Neural cell (in vitro differentiated cells): ENCODE data around the gene PPME1. TPM values are rescaled to one million over a fixed set of nuclear protein-coding genes. Genes with fewer than 3 reads are reported as not detected.

Source experiments
- H2AFZ ChIP-seq: fragments of 200-600, 300-800 bp; sonication (generic), shearing (Covaris generic); 2 replicates; pipeline ENCODE4 v1.6.0; 2014; ENCODE audit warnings: low read depth, mild to moderate bottlenecking, antibody characterized with exemption, low read length, moderate library complexity
- H3F3A ChIP-seq: fragments of 200-600 bp; shearing (Covaris generic); 2 replicates; pipeline ENCODE4 v1.6.1; 2016; ENCODE audit warnings: mild to moderate bottlenecking, moderate library complexity, mixed read lengths, antibody characterized with exemption, low read length; ENCODE audit not compliant: insufficient read depth, poor library complexity, severe bottlenecking
- H3K27ac ChIP-seq: fragments of 200-600, 300-800 bp; sonication (generic), shearing (Covaris generic); 2 replicates; pipeline ENCODE4 v1.5.1; 2014; ENCODE audit warnings: mild to moderate bottlenecking, low read length, moderate library complexity
- H3K27me3 ChIP-seq: fragments of 300-800, 200-600 bp; sonication (generic), shearing (Covaris generic); 2 replicates; pipeline ENCODE4 v1.6.0; 2014; ENCODE audit warnings: mild to moderate bottlenecking, low read depth, low read length, moderate library complexity; ENCODE audit not compliant: insufficient read depth
- H3K36me3 ChIP-seq: fragments of 300-800, 200-600 bp; sonication (generic), shearing (Covaris generic); 2 replicates; pipeline ENCODE4 v1.5.1; 2014; ENCODE audit warnings: mild to moderate bottlenecking, antibody characterized with exemption, low read length, moderate library complexity; ENCODE audit not compliant: insufficient read depth
- H3K4me2 ChIP-seq: fragments of 300-800, 200-600 bp; sonication (generic), shearing (Covaris generic); 2 replicates; pipeline ENCODE4 v1.6.0; 2014; ENCODE audit warnings: mild to moderate bottlenecking, low read length
- H3K4me3 ChIP-seq: fragments of 300-800, 200-600 bp; sonication (generic), shearing (Covaris generic); 2 replicates; pipeline ENCODE4 v1.5.1; 2014; ENCODE audit warnings: mild to moderate bottlenecking, low read length, moderate library complexity
- H3K79me2 ChIP-seq: fragments of 200-600 bp; shearing (Covaris generic); replicated peaks from 2 replicates; pipeline ENCODE4 v1.6.0; 2014; ENCODE audit warnings: mild to moderate bottlenecking, low read length, moderate library complexity; ENCODE audit not compliant: insufficient read depth
- H3K9ac ChIP-seq: fragments of 300-800, 200-600 bp; sonication (generic), shearing (Covaris generic); 2 replicates; pipeline ENCODE4 v1.6.1; 2016; ENCODE audit warnings: mild to moderate bottlenecking, low read length, mixed read lengths
- H3K9me2 ChIP-seq: fragments of 200-600 bp; shearing (Covaris generic); 2 replicates; pipeline ENCODE4 v1.6.1; 2016; ENCODE audit warnings: mild to moderate bottlenecking, low read length, mixed read lengths; ENCODE audit not compliant: insufficient read depth
- H3K9me3 ChIP-seq: fragments of 200-600, 300-800 bp; sonication (generic), shearing (Covaris generic); 2 replicates; pipeline ENCODE4 v1.6.1; 2016; ENCODE audit warnings: mild to moderate bottlenecking, mixed run types, low read length, moderate library complexity, mixed read lengths
- H4K20me1 ChIP-seq: fragments of 200-600 bp; shearing (Covaris generic); 2 replicates; pipeline ENCODE4 v1.6.1; 2016; ENCODE audit warnings: mild to moderate bottlenecking, mixed run types; ENCODE audit not compliant: insufficient read depth
- EP300 ChIP-seq: fragments of 450-650 bp; conservative IDR thresholded peaks from 2 replicates; pipeline ENCODE4 v1.6.1; 2014; ENCODE audit warnings: antibody characterized with exemption, mild to moderate bottlenecking, moderate library complexity; ENCODE audit not compliant: poor library complexity, severe bottlenecking
- EZH2 ChIP-seq: fragments of 200-600, 300-800 bp; shearing (Covaris generic), sonication (generic); IDR thresholded peaks from 2 replicates; pipeline ENCODE4 v1.6.1; 2014; ENCODE audit warnings: antibody characterized with exemption, low read length, borderline replicate concordance, mild to moderate bottlenecking; ENCODE audit not compliant: insufficient read depth, poor library complexity, severe bottlenecking
- MXI1 ChIP-seq: fragments of 450-650 bp; conservative IDR thresholded peaks from 2 replicates; pipeline ENCODE4 v1.6.1; 2014; ENCODE audit warnings: antibody characterized with exemption, mild to moderate bottlenecking; ENCODE audit not compliant: poor library complexity, severe bottlenecking
- POLR2AphosphoS5 ChIP-seq: IDR thresholded peaks from 2 replicates; pipeline ENCODE4 v1.6.1; 2012
- RAD21 ChIP-seq: fragments of 450-650 bp; conservative IDR thresholded peaks from 2 replicates; pipeline ENCODE4 v1.6.1; 2014; ENCODE audit warnings: antibody characterized with exemption, mild to moderate bottlenecking, moderate library complexity
- SMC3 ChIP-seq: fragments of 450-650 bp; conservative IDR thresholded peaks from 2 replicates; pipeline ENCODE4 v1.6.1; 2014; ENCODE audit warnings: antibody characterized with exemption, mild to moderate bottlenecking, moderate library complexity; ENCODE audit not compliant: poor library complexity
- TAF1 ChIP-seq: IDR thresholded peaks from 2 replicates; pipeline ENCODE4 v1.6.1; 2012; ENCODE audit warnings: low read depth
- polyA plus RNA-seq: library from polyadenylated mRNA; depleted of rRNA; stranded (reverse); fragments of >200 nt; gene quantifications from 2 replicates; pipeline ENCODE4 v1.2.3, GENCODE V29; 2014
- TF ChIP-seq, protein P1 (sequence below): fragments of 450-650 bp; IDR thresholded peaks from 2 replicates; pipeline ENCODE4 v1.5.1; 2014; ENCODE audit warnings: antibody characterized with exemption, mild to moderate bottlenecking, moderate library complexity; ENCODE audit not compliant: poor library complexity, severe bottlenecking
- TF ChIP-seq, protein P2 (sequence below): IDR thresholded peaks from 2 replicates; pipeline ENCODE4 v1.6.1; 2012; ENCODE audit warnings: borderline replicate concordance

The PPME1 gene
- polyA plus RNA-seq, 1 donor from 2014 or later: 49.5 TPM

DNA sequence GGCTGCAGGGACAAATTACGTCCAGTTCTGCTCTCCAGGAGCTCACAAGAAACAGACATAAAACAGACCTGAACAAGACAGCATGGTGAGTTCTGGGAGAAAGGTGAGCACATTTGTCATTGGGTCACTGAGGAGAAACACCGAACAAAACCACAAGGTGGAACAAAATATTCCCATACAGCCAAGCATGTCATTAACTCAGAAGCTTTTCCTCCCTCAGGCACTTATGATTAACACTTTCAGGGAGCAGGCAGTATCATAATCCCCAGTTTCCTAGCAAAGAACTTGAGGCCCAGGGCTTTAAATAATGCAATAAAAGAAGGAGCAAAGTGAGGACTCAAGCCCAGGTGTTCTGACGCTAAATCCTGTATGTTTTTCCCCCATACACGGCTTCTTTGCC is 97.4 kb downstream of the PPME1 start (continued):
- TF ChIP-seq, protein P1, sequence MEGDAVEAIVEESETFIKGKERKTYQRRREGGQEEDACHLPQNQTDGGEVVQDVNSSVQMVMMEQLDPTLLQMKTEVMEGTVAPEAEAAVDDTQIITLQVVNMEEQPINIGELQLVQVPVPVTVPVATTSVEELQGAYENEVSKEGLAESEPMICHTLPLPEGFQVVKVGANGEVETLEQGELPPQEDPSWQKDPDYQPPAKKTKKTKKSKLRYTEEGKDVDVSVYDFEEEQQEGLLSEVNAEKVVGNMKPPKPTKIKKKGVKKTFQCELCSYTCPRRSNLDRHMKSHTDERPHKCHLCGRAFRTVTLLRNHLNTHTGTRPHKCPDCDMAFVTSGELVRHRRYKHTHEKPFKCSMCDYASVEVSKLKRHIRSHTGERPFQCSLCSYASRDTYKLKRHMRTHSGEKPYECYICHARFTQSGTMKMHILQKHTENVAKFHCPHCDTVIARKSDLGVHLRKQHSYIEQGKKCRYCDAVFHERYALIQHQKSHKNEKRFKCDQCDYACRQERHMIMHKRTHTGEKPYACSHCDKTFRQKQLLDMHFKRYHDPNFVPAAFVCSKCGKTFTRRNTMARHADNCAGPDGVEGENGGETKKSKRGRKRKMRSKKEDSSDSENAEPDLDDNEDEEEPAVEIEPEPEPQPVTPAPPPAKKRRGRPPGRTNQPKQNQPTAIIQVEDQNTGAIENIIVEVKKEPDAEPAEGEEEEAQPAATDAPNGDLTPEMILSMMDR: no peak
- TF ChIP-seq MXI1: no peak

DNA sequence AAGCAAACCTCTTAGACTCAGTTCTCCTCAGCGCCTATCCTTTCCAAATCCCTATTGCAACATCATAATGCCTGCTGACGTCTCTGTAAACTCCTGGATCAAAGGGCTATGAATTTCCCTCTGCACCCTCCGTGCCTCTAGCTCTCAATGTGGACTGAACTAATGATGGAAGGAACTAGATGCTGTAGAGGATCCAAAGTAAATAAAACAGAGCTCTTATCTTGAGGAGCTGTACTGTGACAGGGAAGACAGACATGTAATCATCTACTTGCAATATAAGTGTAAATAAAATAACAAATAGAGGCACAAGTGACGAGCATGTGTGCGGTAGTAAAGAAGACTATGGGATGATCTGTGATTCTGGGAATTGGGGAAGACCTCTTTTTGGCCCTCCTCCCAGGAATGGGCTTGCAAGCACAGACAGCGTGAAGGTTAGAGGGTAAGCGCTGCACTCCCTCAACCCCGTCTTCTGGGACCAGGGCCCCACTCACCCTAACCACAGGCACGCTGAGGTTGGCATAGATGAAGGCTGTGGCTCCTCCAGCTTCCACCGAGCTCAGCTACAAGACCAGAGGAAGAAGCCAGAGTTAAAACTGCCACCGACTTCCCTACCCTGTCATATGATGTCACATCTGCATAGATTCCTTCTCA is 98.2 kb downstream of the PPME1 start:
- no peak overlapping the region for H3K9ac ChIP-seq
- no peaks in the 10 kb centered on the region for H3F3A ChIP-seq
- no peak overlapping the region for H3K27ac ChIP-seq
- H2AFZ ChIP-seq: no peak overlapping the region
- no peaks in the 10 kb centered on the region for H4K20me1 ChIP-seq
- H3K36me3 ChIP-seq: no peaks in the 10 kb centered on the region
- no peaks in the 10 kb centered on the region for H3K9me3 ChIP-seq
- H3K4me3 ChIP-seq: no peak overlapping the region
- H3K27me3 ChIP-seq: no peaks in the 10 kb centered on the region
- no peak overlapping the region for H3K4me2 ChIP-seq
- H3K9me2 ChIP-seq: no peaks in the 10 kb centered on the region
- TF ChIP-seq, protein P1: no peak
- TF ChIP-seq POLR2AphosphoS5 (no peak), MXI1 (no peak), TAF1 (no peak), SMC3 (no peak), RAD21 (no peak), EP300 (no peak), EZH2 (no peak)
- TF ChIP-seq, protein P2, sequence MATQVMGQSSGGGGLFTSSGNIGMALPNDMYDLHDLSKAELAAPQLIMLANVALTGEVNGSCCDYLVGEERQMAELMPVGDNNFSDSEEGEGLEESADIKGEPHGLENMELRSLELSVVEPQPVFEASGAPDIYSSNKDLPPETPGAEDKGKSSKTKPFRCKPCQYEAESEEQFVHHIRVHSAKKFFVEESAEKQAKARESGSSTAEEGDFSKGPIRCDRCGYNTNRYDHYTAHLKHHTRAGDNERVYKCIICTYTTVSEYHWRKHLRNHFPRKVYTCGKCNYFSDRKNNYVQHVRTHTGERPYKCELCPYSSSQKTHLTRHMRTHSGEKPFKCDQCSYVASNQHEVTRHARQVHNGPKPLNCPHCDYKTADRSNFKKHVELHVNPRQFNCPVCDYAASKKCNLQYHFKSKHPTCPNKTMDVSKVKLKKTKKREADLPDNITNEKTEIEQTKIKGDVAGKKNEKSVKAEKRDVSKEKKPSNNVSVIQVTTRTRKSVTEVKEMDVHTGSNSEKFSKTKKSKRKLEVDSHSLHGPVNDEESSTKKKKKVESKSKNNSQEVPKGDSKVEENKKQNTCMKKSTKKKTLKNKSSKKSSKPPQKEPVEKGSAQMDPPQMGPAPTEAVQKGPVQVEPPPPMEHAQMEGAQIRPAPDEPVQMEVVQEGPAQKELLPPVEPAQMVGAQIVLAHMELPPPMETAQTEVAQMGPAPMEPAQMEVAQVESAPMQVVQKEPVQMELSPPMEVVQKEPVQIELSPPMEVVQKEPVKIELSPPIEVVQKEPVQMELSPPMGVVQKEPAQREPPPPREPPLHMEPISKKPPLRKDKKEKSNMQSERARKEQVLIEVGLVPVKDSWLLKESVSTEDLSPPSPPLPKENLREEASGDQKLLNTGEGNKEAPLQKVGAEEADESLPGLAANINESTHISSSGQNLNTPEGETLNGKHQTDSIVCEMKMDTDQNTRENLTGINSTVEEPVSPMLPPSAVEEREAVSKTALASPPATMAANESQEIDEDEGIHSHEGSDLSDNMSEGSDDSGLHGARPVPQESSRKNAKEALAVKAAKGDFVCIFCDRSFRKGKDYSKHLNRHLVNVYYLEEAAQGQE: no peak
- no peaks in the 10 kb centered on the region for H3K79me2 ChIP-seq

DNA sequence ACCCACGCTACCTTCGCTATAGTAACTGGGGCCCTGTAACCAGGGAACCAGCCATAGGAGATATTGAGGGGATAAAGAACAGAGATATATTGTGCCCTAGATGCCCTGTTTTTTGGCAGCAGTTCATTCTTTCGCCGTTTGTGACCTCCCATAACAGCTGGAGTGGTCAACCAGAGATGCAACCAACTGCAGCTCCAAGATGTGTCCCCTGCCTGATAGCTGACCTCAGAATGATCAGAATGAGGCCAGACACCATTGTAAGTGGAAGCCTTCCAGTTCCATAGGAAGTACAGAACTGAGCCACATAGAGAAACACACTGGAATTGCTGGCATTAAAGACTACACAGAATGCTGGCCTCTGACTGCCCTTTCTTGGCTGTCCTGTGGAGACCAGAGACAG is 101.2 kb downstream of the PPME1 start:
- no peak overlapping the region for H3K4me2 ChIP-seq
- H3K9me2 ChIP-seq: no peaks in the 10 kb centered on the region
- no peaks in the 10 kb centered on the region for H4K20me1 ChIP-seq
- H3K79me2 ChIP-seq: no peaks in the 10 kb centered on the region
- no peak overlapping the region for H3K4me3 ChIP-seq
- no peaks in the 10 kb centered on the region for H3K27me3 ChIP-seq
- no peaks in the 10 kb centered on the region for H3K9me3 ChIP-seq
- H3K9ac ChIP-seq: no peak overlapping the region
- H3K27ac ChIP-seq: no peak overlapping the region
- no peaks in the 10 kb centered on the region for H3F3A ChIP-seq
- no peaks in the 10 kb centered on the region for H3K36me3 ChIP-seq
- no peak overlapping the region for H2AFZ ChIP-seq
- no peak for TF ChIP-seq MXI1
- TF ChIP-seq, protein P1: no peak
- no peak for TF ChIP-seq POLR2AphosphoS5
- TF ChIP-seq EZH2: no peak
- TF ChIP-seq TAF1: no peak
- TF ChIP-seq, protein P2: no peak
- no peak for TF ChIP-seq RAD21
- TF ChIP-seq EP300: no peak
- TF ChIP-seq SMC3: no peak
